Heart left ventricle (tissue), 16 donors: ENCODE measurements around the gene GPD1. TPM values are rescaled to one million over a fixed set of nuclear protein-coding genes. Genes with fewer than 3 reads are reported as not detected.

Experiments used
- ATAC-seq, 4 donors: fragments of 200-7000 bp; cut with Tn5 transposase; one replicate each; pipeline ENCODE4 v1.9.1; 2020 to 2022; ENCODE audit warnings: moderate library complexity in 4 of 4, mild to moderate bottlenecking in 3 of 4, moderate number of reproducible peaks in 1 of 4
- DNase-seq, 5 donors: peaks; one replicate each; pipeline ENCODE4 v3.0.0-alpha.2; 2020
- H3K27ac ChIP-seq, 12 donors: fragments of 200-600 bp; sonication (generic) in 4 of 12; one replicate each; pipeline versions ENCODE4 v1.5.0 to v1.8.0; 2016 to 2022; ENCODE audit warnings: mild to moderate bottlenecking in 2 of 12
- H3K27me3 ChIP-seq, 9 donors: fragments of 200-600 bp; sonication (generic) in 2 of 9; one replicate each; pipeline versions ENCODE4 v1.5.1 to v1.8.0; 2016 to 2022; ENCODE audit warnings: mild to moderate bottlenecking in 3 of 9
- H3K36me3 ChIP-seq, 9 donors: fragments of 200-600 bp; sonication (generic) in 2 of 9; one replicate each; pipeline versions ENCODE4 v1.5.0 to v1.8.0; 2018 to 2022; ENCODE audit warnings: mild to moderate bottlenecking in 2 of 9
- H3K4me1 ChIP-seq, 12 donors: fragments of 200-600 bp; sonication (generic) in 4 of 12; one replicate each; pipeline versions ENCODE4 v1.5.0 to v1.8.0; 2016 to 2022; ENCODE audit warnings: mild to moderate bottlenecking in 3 of 12
- H3K4me3 ChIP-seq, 12 donors: fragments of 200-600 bp; sonication (generic) in 4 of 12; one replicate each; pipeline versions ENCODE4 v1.5.0 to v1.8.0; 2017 to 2022; ENCODE audit warnings: mild to moderate bottlenecking in 9 of 12, moderate library complexity in 4 of 12
- H3K9me3 ChIP-seq, 12 donors: fragments of 200-600 bp; sonication (generic) in 4 of 12; one replicate each; pipeline versions ENCODE4 v1.5.0 to v1.8.0; 2016 to 2022; ENCODE audit warnings: mild to moderate bottlenecking in 1 of 12
- CTCF ChIP-seq, 12 donors: fragments of 200-600 bp; sonication (generic) in 4 of 12; IDR thresholded peaks; one replicate each; pipeline versions ENCODE4 v1.5.0 to v1.8.0; 2018 to 2022; ENCODE audit warnings: antibody characterized with exemption in 12 of 12, mild to moderate bottlenecking in 5 of 12
- POLR2A ChIP-seq, 2 donors: fragments of 450-650 bp; IDR thresholded peaks; one replicate each; pipeline ENCODE4 v1.6.1; 2017; ENCODE audit warnings: antibody characterized with exemption in 2 of 2, mild to moderate bottlenecking in 2 of 2, moderate library complexity in 2 of 2
- WGBS, 4 donors: extraction: QIAGEN DNeasy Blood & Tissue Kit in 2 of 4; methylation state at CpG; one replicate each; pipeline versions ENCODE4 v1.1.5 to v1.1.7; 2013 to 2018; 5-methylcytosine and 5-hydroxymethylcytosine counted together
- intact Hi-C, 10 donors: fragments of 100-400 bp; cut with DNase I; formaldehyde crosslinking; loops; one replicate each; pipeline versions ENCODE4 v1.11.1 to v1.14.2; 2022
- polyA plus RNA-seq, 2 donors: library from polyadenylated mRNA; stranded (reverse); fragments of 200-250 nt; gene quantifications; one replicate each; pipeline ENCODE4 v1.2.3, GENCODE V29; 2013
- total RNA-seq, 9 donors: library from RNA; depleted of rRNA in 2 of 9; stranded (reverse); fragments of >200 nt in 2 of 9; fragmentation: NEBNext Ultra II Directional in 3 of 9; extraction: Animal tissue kit (Norgen Biotek cat#: 25700) in 3 of 9; gene quantifications; one replicate each; pipeline versions ENCODE4 v1.1.0 to v1.2.4, GENCODE V29; 2016 to 2023
- donor health status: ischemic (EF 13 %, LVEDD 7.1; RV severe dilation, severe dysfunction).
- donor health status: healthy with polysubstance abuse.
- donor health status: DM: no; HTN: yes; CAD: no.
- donor health status: DM: no; HTN: no; CAD: no.
- donor health status: ischemic (EF 25% LVEDD 6.9; RV normal size, moderate dysfunction).
- donor health status: ischemic (EF 25% LVEDD 5.7; RV mildly dilated, moderate dysfunction).
- donor health status: healthy.
- donor health status: DM: yes; HTN: yes; CAD: no.
- donor health status: ischemic (EF 35%, LVEDD 5.7; RV mildly dilated, moderate dysfunction).
- donor health status: nonischemic (EF 11% LVEDD 7.7; RV severe dilation, severe dysfunction).
- donor health status: DM: yes; HTN: yes; CAD: no.
- donor health status: PGD.
- donor health status: ischemic (EF 29% LVEDD 5.4; RV normal size, mild dysfunction).
- donor health status: nonischemic (EF 23%, LVEDD 6.1; RV moderate dilation, normal function).

Gene GPD1
- total and polyA plus RNA-seq, 11 donors: 7.4 to 75.8 (median 10.0) TPM

- no peaks in the 10 kb centered on the region for H3K9me3 ChIP-seq
- peak in 3 of 4 donors; percentile 2 to 3 (median 2) for ATAC-seq
- no peaks in the 10 kb centered on the region for H3K27me3 ChIP-seq
- intact Hi-C loops: loop anchor here in 4 of 10 donors (2.0 to 10.0 kb wide), 3 partner anchors 52 to 62 kb away; partner anchors contain the start of gene CERS5 (in 3 of the 4)
- H3K27ac ChIP-seq: peak overlapping the region; percentile 87 to 98 (median 94)
- 17 to 21% (median 18%) methylated on average over 26 of the region's 26 CpGs for WGBS, 4 donors
- DNase-seq: no peak
- TF ChIP-seq CTCF (IDR thresholded peaks at IDR 0.05) (no peak), POLR2A (IDR thresholded peaks at IDR 0.05) (no peak)
- H3K4me1 ChIP-seq: peaks cover 0 to 70% (median 52%) of the 10 kb centered on the region in 12 donors
- peak overlapping the region; percentile 66 to 99 (median 89) for H3K4me3 ChIP-seq
- H3K36me3 ChIP-seq: peaks cover 0 to 28% (median 13%) of the 10 kb centered on the region in 9 donors
These were observed 8.8 kb downstream of the GPD1 start for GRCh38 chr12:50112456-50113218.

GRCh38 chr12:50117057-50117622, 13.3 kb downstream of the GPD1 start:
- Histone ChIP-seq H3K27me3 (no peaks in the 10 kb centered on the region), H3K27ac (peak overlapping the region in 8 of 12 donors; percentile 8 to 62 (median 36)), H3K4me1 (peaks cover 0 to 52% (median 30%) of the 10 kb centered on the region in 12 donors), H3K9me3 (no peaks in the 10 kb centered on the region), H3K36me3 (peaks cover 0 to 73% (median 49%) of the 10 kb centered on the region in 9 donors), H3K4me3 (no peak overlapping the region)
- DNase-seq (peak in 2 of 5 donors; percentile 50 to 63), ATAC-seq (peak; percentile 47 to 77 (median 72))
- intact Hi-C loops: loop anchor here in 3 of 10 donors (10.0 kb wide), 2 partner anchors 48 to 58 kb away; partner anchors contain the start of gene CERS5 (in 2 of the 3)
- WGBS, 4 donors: 56 to 68% (median 65%) methylated on average over 6 of the region's 6 CpGs
- TF ChIP-seq CTCF (IDR thresholded peaks at IDR 0.05) (no peak), POLR2A (IDR thresholded peaks at IDR 0.05) (no peak)

DNA sequence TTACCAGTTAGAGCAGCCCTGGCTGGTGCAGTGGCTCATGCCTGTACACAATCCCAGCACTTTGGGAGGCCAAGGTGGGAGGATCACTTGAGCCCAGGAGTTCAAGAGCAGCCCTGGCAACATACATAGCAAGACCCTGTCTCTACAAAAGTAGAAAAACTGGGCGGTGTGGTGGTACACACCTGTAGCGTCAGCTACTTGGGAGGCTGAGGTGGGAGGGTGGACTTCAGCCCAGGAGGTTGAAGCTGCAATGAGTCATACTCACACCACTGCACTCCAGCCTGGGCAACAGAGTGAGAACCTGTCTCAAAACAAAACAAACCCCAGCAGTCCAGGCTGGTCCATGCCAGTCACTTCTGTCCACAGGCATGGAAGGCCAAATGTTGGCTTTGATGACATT, 15.6 kb downstream of the GPD1 start:
- Histone ChIP-seq H3K9me3 (no peaks in the 10 kb centered on the region), H3K27ac (peak overlapping the region in 1 of 12 donors; percentile 30), H3K4me1 (peaks cover 0 to 36% (median 14%) of the 10 kb centered on the region in 12 donors), H3K36me3 (peaks cover 0 to 90% (median 68%) of the 10 kb centered on the region in 9 donors), H3K27me3 (no peaks in the 10 kb centered on the region), H3K4me3 (no peak overlapping the region)
- TF ChIP-seq POLR2A (IDR thresholded peaks at IDR 0.05) (no peak), CTCF (IDR thresholded peaks at IDR 0.05) (no peak)
- WGBS, 4 donors: 89 to 100% (median 97%) methylated on average over 2 of the region's 2 CpGs
- ATAC-seq (no peak), DNase-seq (no peak)
- intact Hi-C loops: loop anchor here in 3 of 10 donors (10.0 kb wide), 2 partner anchors 45 to 55 kb away; partner anchors contain the start of gene CERS5 (in 2 of the 3)

- Histone ChIP-seq H3K27ac (no peak overlapping the region), H3K9me3 (no peaks in the 10 kb centered on the region), H3K4me3 (no peak overlapping the region), H3K36me3 (peaks cover 0 to 85% (median 73%) of the 10 kb centered on the region in 9 donors), H3K27me3 (no peaks in the 10 kb centered on the region), H3K4me1 (peaks cover 0 to 40% (median 15%) of the 10 kb centered on the region in 12 donors)
- intact Hi-C loops: no loop called here
- no peak for DNase-seq
- ATAC-seq: no peak
- TF ChIP-seq POLR2A (IDR thresholded peaks at IDR 0.05) (no peak), CTCF (IDR thresholded peaks at IDR 0.05) (no peak)
- 80 to 88% (median 85%) methylated on average over 3 of the region's 3 CpGs for WGBS, 4 donors
These were observed 16.7 kb downstream of the GPD1 start for GRCh38 chr12:50120521-50120920.
